Liver (tissue), 9 donors: ENCODE results near the gene LAMA5. TPM values are rescaled to one million over a fixed set of nuclear protein-coding genes. Genes with fewer than 3 reads are reported as not detected.

ENCODE experiments used
- DNase-seq: peaks from one replicate; pipeline ENCODE4 v3.0.0-alpha.2; 2017; ENCODE audit warnings: low spot score
- H3K27ac ChIP-seq, 2 donors: one replicate each; pipeline ENCODE4 v1.7.0; 2013; ENCODE audit warnings: inconsistent platforms in 2 of 2, low read length in 2 of 2, control low read depth in 1 of 2, low read depth in 1 of 2, mild to moderate bottlenecking in 1 of 2
- H3K27me3 ChIP-seq, 4 donors: one replicate each; pipeline versions ENCODE4 v1.6.1 to v1.7.0; 2013; ENCODE audit warnings: low read length in 3 of 4, inconsistent platforms in 1 of 4, mild to moderate bottlenecking in 1 of 4, moderate library complexity in 1 of 4; ENCODE audit not compliant: control insufficient read depth in 4 of 4, insufficient read depth in 4 of 4
- H3K36me3 ChIP-seq, 4 donors: one replicate each; pipeline versions ENCODE4 v1.6.1 to v1.7.0; 2013; ENCODE audit warnings: low read length in 3 of 4, mild to moderate bottlenecking in 3 of 4, low read depth in 1 of 4, moderate library complexity in 1 of 4; ENCODE audit not compliant: control insufficient read depth in 4 of 4, insufficient read depth in 3 of 4
- H3K4me1 ChIP-seq, 4 donors: one replicate each; pipeline versions ENCODE4 v1.6.1 to v1.7.0; 2013; ENCODE audit warnings: low read length in 3 of 4, mild to moderate bottlenecking in 3 of 4, moderate library complexity in 1 of 4; ENCODE audit not compliant: control insufficient read depth in 4 of 4, insufficient read depth in 4 of 4
- H3K4me3 ChIP-seq, 3 donors: one replicate each; pipeline versions ENCODE4 v1.6.1 to v1.7.0; 2013; ENCODE audit warnings: low read length in 3 of 3, control low read depth in 1 of 3, low read depth in 1 of 3, mild to moderate bottlenecking in 1 of 3
- H3K9ac ChIP-seq, 2 donors: one replicate each; pipeline ENCODE4 v1.7.0; 2013; ENCODE audit warnings: low read length in 2 of 2, mild to moderate bottlenecking in 2 of 2, moderate library complexity in 2 of 2, control low read depth in 1 of 2, low read depth in 1 of 2
- H3K9me3 ChIP-seq, 4 donors: one replicate each; pipeline versions ENCODE4 v1.6.1 to v1.7.0; 2013; ENCODE audit warnings: low read length in 3 of 4; ENCODE audit not compliant: control insufficient read depth in 4 of 4
- ATF3 ChIP-seq: IDR thresholded peaks from 2 replicates; pipeline ENCODE4 v1.6.1; 2016; ENCODE audit warnings: antibody characterized with exemption
- CTCF ChIP-seq: fragments of 150-350 bp; IDR thresholded peaks from 2 replicates; pipeline ENCODE4 v1.5.1; 2017; ENCODE audit warnings: improper control_type of control experiment, low read depth, low read length; ENCODE audit not compliant: missing input control
- FOXA1 ChIP-seq: IDR thresholded peaks from 2 replicates; pipeline ENCODE4 v1.6.1; 2016; ENCODE audit warnings: antibody characterized with exemption
- FOXA2 ChIP-seq: IDR thresholded peaks from 2 replicates; pipeline ENCODE4 v1.6.1; 2016; ENCODE audit warnings: antibody characterized with exemption
- JUND ChIP-seq, 2 donors: IDR thresholded peaks; 2 replicates each; pipeline ENCODE4 v1.6.1; 2016; ENCODE audit warnings: antibody characterized with exemption in 2 of 2
- MAX ChIP-seq: IDR thresholded peaks from 2 replicates; pipeline ENCODE4 v1.6.1; 2016; ENCODE audit warnings: antibody characterized with exemption
- NR2F2 ChIP-seq: IDR thresholded peaks from 2 replicates; pipeline ENCODE4 v1.6.1; 2016; ENCODE audit warnings: antibody characterized with exemption
- RAD21 ChIP-seq, 2 donors: IDR thresholded peaks; 2 replicates each; pipeline ENCODE4 v1.6.1; 2016; ENCODE audit warnings: antibody characterized with exemption in 2 of 2, mild to moderate bottlenecking in 2 of 2
- TAF1 ChIP-seq: conservative IDR thresholded peaks from 2 replicates; pipeline ENCODE4 v1.6.1; 2016; ENCODE audit warnings: antibody characterized with exemption, mild to moderate bottlenecking
- ZBTB33 ChIP-seq: IDR thresholded peaks from 2 replicates; pipeline ENCODE4 v1.6.1; 2016; ENCODE audit warnings: antibody characterized with exemption
- WGBS: extraction: QIAGEN DNeasy Blood & Tissue Kit; methylation state at CpG from one replicate; pipeline ENCODE4 v1.1.7; 2013; 5-methylcytosine and 5-hydroxymethylcytosine counted together
- polyA plus RNA-seq, 2 donors: library from polyadenylated mRNA; stranded (reverse) in 1 of 2; unstranded in 1 of 2; fragments of 200-250 nt in 1 of 2; fragments of >200 nt in 1 of 2; fragmentation: Nextera tagmentation in 1 of 2; extraction: Ambion mirVana in 1 of 2; gene quantifications; one replicate each; pipeline versions ENCODE4 v1.2.1 to v1.2.3, GENCODE V29; 2013 to 2015
- total RNA-seq, 2 donors: library from RNA; depleted of rRNA; stranded (reverse); fragments of >200 nt; gene quantifications; one replicate each; pipeline ENCODE4 v1.2.3, GENCODE V29; 2014
- donor health status: healthy.
- donor health status: healthy.
- donor health status: healthy.
- donor health status: healthy.
- donor health status: healthy.

Gene LAMA5
- total and polyA plus RNA-seq, 4 donors, result 3.6 to 40.2 (median 13.7) TPM

- Histone ChIP-seq H3K27ac (no peak overlapping the region), H3K9ac (no peak overlapping the region), H3K4me3 (no peak overlapping the region), H3K9me3 (no peaks in the 10 kb centered on the region), H3K27me3 (no peaks in the 10 kb centered on the region), H3K36me3 (no peaks in the 10 kb centered on the region), H3K4me1 (peaks cover 9 to 28% (median 14%) of the 10 kb centered on the region in 4 donors)
- TF ChIP-seq NR2F2, result no peak
- TF ChIP-seq FOXA2, result no peak
- no peak for TF ChIP-seq ATF3
- no peak for TF ChIP-seq JUND (IDR thresholded peaks at IDR 0.05)
- TF ChIP-seq ZBTB33, result no peak
- no peak for TF ChIP-seq CTCF
- no peak for TF ChIP-seq MAX
- TF ChIP-seq TAF1, result no peak
- TF ChIP-seq FOXA1, result no peak
- no peak for DNase-seq
- WGBS, result 89% methylated on average over 19 of the region's 19 CpGs
These were observed 43.8 kb upstream of the LAMA5 start for GRCh38 chr20:62410746-62411478.

- Histone ChIP-seq H3K9ac (no peak overlapping the region), H3K27me3 (no peaks in the 10 kb centered on the region), H3K4me3 (no peak overlapping the region), H3K27ac (no peak overlapping the region), H3K9me3 (no peaks in the 10 kb centered on the region), H3K4me1 (peaks cover 13 to 32% (median 20%) of the 10 kb centered on the region in 4 donors), H3K36me3 (no peaks in the 10 kb centered on the region)
- 18% methylated on average over 30 of the region's 30 CpGs for WGBS
- peak; percentile 60 for DNase-seq
- peak in 1 of 2 donors; percentile 68 for TF ChIP-seq RAD21 (IDR thresholded peaks at IDR 0.05)
- no peak for TF ChIP-seq NR2F2
- peak; percentile 14 for TF ChIP-seq CTCF
These were observed 43.0 kb upstream of the LAMA5 start for GRCh38 chr20:62409931-62410745.
